Fibroblast of lung (primary cell): ENCODE results near the gene AKAP13. TPM values are rescaled to one million over a fixed set of nuclear protein-coding genes. Genes with fewer than 3 reads are reported as not detected.
"Not testable (repeated sequence)": the region's sequence is repeated elsewhere in the genome, so short reads cannot be mapped to it uniquely, and the experiment has no call there.

ENCODE experiments used
- DNase-seq, 2 donors: peaks; one replicate each; pipeline versions ENCODE4 v3.0.0 to v3.0.0-alpha.2; 2010; ENCODE audit warnings: low read depth in 2 of 2
- H2AFZ ChIP-seq: 2 replicates; pipeline ENCODE4 v1.5.1; 2012; ENCODE audit warnings: low read length, control low read depth, inconsistent platforms
- H3K27ac ChIP-seq: 2 replicates; pipeline ENCODE4 v1.5.1; 2011; ENCODE audit warnings: low read length, control low read depth; ENCODE audit not compliant: insufficient read depth
- H3K27me3 ChIP-seq: 2 replicates; pipeline ENCODE4 v1.5.1; 2011; ENCODE audit warnings: mild to moderate bottlenecking, low read length; ENCODE audit not compliant: control insufficient read depth, insufficient read depth
- H3K36me3 ChIP-seq: 2 replicates; pipeline ENCODE4 v1.5.1; 2011; ENCODE audit warnings: low read length; ENCODE audit not compliant: control insufficient read depth, insufficient read depth
- H3K4me1 ChIP-seq: 2 replicates; pipeline ENCODE4 v1.5.1; 2011; ENCODE audit warnings: low read length; ENCODE audit not compliant: control insufficient read depth, insufficient read depth; ENCODE audit errors: extremely low read depth
- H3K4me2 ChIP-seq: 2 replicates; pipeline ENCODE4 v1.5.1; 2011; ENCODE audit warnings: low read length, control low read depth; ENCODE audit not compliant: insufficient read depth; ENCODE audit errors: extremely low read depth
- H3K4me3 ChIP-seq, 4 experiments: fragments of 200-600 bp in 1 of 4; sonication (generic) in 1 of 4; replicated peaks in 1 of 4; 2 replicates each; pipeline ENCODE4 v1.5.1; 2011 to 2016; ENCODE audit warnings: low read length in 4 of 4, low read depth in 3 of 4, mild to moderate bottlenecking in 3 of 4, control low read depth in 2 of 4, inconsistent platforms in 1 of 4, mixed read lengths in 1 of 4; ENCODE audit not compliant: insufficient read depth in 1 of 4; ENCODE audit errors: control extremely low read depth in 1 of 4
- H3K79me2 ChIP-seq: 2 replicates; pipeline ENCODE4 v1.5.1; 2012; ENCODE audit warnings: mild to moderate bottlenecking, low read length, inconsistent platforms; ENCODE audit not compliant: control insufficient read depth, insufficient read depth
- H3K9ac ChIP-seq: 2 replicates; pipeline ENCODE4 v1.5.1; 2011; ENCODE audit warnings: mild to moderate bottlenecking, low read length, control low read depth; ENCODE audit not compliant: insufficient read depth
- H3K9me3 ChIP-seq: 2 replicates; pipeline ENCODE4 v1.5.1; 2012; ENCODE audit warnings: low read depth, low read length; ENCODE audit not compliant: control insufficient read depth, insufficient read depth
- H4K20me1 ChIP-seq: 2 replicates; pipeline ENCODE4 v1.5.1; 2011; ENCODE audit warnings: low read length; ENCODE audit not compliant: control insufficient read depth, insufficient read depth; ENCODE audit errors: extremely low read depth
- EZH2 ChIP-seq: IDR thresholded peaks from 2 replicates; pipeline ENCODE4 v1.5.1; 2012; ENCODE audit warnings: low read length, control low read depth, mild to moderate bottlenecking; ENCODE audit errors: missing control alignments
- polyA plus RNA-seq, 2 donors: library from polyadenylated mRNA; depleted of rRNA in 1 of 2; stranded (reverse) in 1 of 2; unstranded in 1 of 2; fragments of >200 nt; gene quantifications; 2 replicates each; pipeline ENCODE4 v1.2.1, GENCODE V29; 2011 to 2012; ENCODE audit warnings: missing spikeins in 1 of 2
- total RNA-seq: library from RNA; depleted of rRNA; stranded (reverse); fragments of >200 nt; gene quantifications from 2 replicates; pipeline ENCODE4 v1.2.1, GENCODE V29; 2014
- TF ChIP-seq, protein P1 (sequence below), 2 donors: IDR thresholded peaks in 1 of 2; conservative IDR thresholded peaks in 1 of 2; 1 replicate in 1 of 2; 2 replicates in 1 of 2; pipeline ENCODE4 v1.5.1; 2011 to 2012; ENCODE audit warnings: low read length in 2 of 2, control low read depth in 1 of 2, inconsistent platforms in 1 of 2, low read depth in 1 of 2, mild to moderate bottlenecking in 1 of 2

AKAP13 gene
- total and polyA plus RNA-seq, 2 donors (not counting 1 experiment from before 2014, with no cell fraction given), result 8.3 to 68.4 TPM

DNA sequence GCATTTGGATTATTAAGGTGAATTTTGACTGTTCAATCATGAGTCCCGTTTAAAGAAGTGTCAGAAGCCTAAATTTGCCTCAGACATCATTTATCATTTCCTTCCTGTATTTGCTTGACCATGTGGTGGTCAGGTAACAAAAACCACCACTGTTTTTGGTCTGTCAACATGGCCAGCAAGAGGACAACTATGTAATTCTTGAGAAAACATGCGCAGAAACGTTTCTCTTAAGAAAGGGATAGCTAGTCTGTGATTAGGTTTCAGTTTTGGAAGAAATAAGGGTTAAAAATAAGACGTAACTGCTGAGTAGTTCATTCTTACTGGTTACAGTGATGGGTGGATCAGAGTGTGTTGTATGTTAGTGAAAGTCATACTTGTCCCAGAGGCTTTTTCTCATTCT is 204.5 kb downstream of the AKAP13 start:
- TF ChIP-seq, protein P1, sequence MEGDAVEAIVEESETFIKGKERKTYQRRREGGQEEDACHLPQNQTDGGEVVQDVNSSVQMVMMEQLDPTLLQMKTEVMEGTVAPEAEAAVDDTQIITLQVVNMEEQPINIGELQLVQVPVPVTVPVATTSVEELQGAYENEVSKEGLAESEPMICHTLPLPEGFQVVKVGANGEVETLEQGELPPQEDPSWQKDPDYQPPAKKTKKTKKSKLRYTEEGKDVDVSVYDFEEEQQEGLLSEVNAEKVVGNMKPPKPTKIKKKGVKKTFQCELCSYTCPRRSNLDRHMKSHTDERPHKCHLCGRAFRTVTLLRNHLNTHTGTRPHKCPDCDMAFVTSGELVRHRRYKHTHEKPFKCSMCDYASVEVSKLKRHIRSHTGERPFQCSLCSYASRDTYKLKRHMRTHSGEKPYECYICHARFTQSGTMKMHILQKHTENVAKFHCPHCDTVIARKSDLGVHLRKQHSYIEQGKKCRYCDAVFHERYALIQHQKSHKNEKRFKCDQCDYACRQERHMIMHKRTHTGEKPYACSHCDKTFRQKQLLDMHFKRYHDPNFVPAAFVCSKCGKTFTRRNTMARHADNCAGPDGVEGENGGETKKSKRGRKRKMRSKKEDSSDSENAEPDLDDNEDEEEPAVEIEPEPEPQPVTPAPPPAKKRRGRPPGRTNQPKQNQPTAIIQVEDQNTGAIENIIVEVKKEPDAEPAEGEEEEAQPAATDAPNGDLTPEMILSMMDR (conservative IDR thresholded peaks at IDR 0.05 in 1 of 2, IDR thresholded peaks at IDR 0.05 in 1 of 2; ENCODE audit: low read depth in 1 of 2, low read length in 2 of 2), result no peak
- no peak for TF ChIP-seq EZH2
- no peaks in the 10 kb centered on the region for H3K27me3 ChIP-seq
- H3K4me2 ChIP-seq, result no peak overlapping the region
- no peak overlapping the region for H3K9ac ChIP-seq
- H2AFZ ChIP-seq, result no peak overlapping the region
- no peaks in the 10 kb centered on the region for H4K20me1 ChIP-seq
- H3K4me3 ChIP-seq, result no peak overlapping the region
- no peak for DNase-seq
- H3K36me3 ChIP-seq, result peaks cover under 1% of the 10 kb centered on the region
- no peaks in the 10 kb centered on the region for H3K9me3 ChIP-seq
- no peak overlapping the region for H3K27ac ChIP-seq
- H3K79me2 ChIP-seq, result peaks cover 16% of the 10 kb centered on the region
- peaks cover 6% of the 10 kb centered on the region for H3K4me1 ChIP-seq

DNA sequence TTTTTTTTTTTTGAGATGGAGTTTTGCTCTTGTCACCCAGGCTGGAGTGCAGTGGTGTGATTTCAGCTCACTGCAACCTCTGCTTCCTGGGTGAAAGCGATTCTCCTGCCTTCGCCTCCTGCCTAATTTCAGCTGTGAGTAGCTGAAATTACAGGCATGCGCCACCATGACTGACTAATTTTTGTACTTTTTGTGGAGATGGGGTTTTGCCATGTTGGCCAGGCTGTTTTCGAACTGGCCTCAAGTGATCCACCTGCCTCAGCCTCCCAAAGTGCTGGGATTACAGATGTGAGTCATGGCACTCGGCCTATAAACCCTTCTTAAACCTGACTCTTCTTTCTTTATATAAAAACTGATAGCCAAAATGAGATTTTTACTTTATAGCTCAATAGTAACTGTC is 205.8 kb downstream of the AKAP13 start:
- not testable (repeated sequence) for H3K27ac ChIP-seq, H3K27me3 ChIP-seq, H3K9me3 ChIP-seq, H3K4me2 ChIP-seq, H3K9ac ChIP-seq, H3K4me3 ChIP-seq, DNase-seq, H3K4me1 ChIP-seq, H2AFZ ChIP-seq, H4K20me1 ChIP-seq, H3K36me3 ChIP-seq
- H3K79me2 ChIP-seq, result peaks cover 16% of the 10 kb centered on the region

DNA sequence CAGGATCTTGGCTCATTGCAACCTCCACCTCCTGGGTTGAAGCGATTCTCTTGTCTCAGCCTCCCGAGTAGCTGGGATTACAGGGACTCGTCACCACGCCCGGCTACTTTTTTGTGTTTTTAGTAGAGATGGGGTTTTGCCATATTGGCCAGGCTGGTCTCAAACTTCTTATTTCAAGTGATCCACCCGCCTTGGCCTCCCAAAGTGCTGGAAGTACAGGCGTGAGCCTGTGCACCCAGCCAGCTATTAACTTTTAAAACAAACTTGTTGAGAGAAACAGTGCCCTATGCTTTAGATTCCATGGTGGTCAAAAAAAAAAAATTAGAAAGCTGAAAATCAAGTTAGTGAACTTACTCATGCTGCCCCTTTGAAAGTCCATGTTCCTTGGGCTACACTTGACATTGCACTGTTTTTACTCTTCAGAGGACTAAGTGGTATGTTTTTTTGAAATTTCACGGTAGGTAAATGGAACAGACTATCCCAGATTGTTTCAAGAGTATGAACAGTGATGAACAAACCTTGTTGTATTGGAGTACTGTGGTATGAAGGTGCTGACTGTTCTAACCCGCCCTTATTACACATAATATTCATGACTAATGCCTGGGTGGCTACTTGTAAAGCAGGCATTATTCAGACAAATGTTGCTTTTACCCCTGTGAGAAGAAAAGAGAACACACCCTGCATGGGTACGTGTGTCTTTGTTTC is 207.5 kb downstream of the AKAP13 start:
- Histone ChIP-seq H3K4me1 (peaks cover 4% of the 10 kb centered on the region), H3K36me3 (no peaks in the 10 kb centered on the region), H2AFZ (no peak overlapping the region), H4K20me1 (no peaks in the 10 kb centered on the region), H3K27ac (no peak overlapping the region), H3K4me2 (no peak overlapping the region), H3K4me3 (no peak overlapping the region), H3K79me2 (peaks cover 12% of the 10 kb centered on the region), H3K9me3 (no peaks in the 10 kb centered on the region), H3K9ac (no peak overlapping the region), H3K27me3 (no peaks in the 10 kb centered on the region)
- DNase-seq, result peak; percentile 59 to 89
- TF ChIP-seq, protein P1 (conservative IDR thresholded peaks at IDR 0.05 in 1 of 2, IDR thresholded peaks at IDR 0.05 in 1 of 2; ENCODE audit: low read depth in 1 of 2, low read length in 2 of 2), result no peak
- TF ChIP-seq EZH2, result no peak
